K562 (cell line): ENCODE measurements around the gene INO80. TPM values are rescaled to one million over a fixed set of nuclear protein-coding genes. Genes with fewer than 3 reads are reported as not detected.

Experiments used
- ARID4B ChIP-seq: sonication (generic); formaldehyde crosslinking; IDR thresholded peaks from 2 replicates; pipeline ENCODE4 v1.8.0; 2022; ENCODE audit warnings: mild to moderate bottlenecking, missing genetic modification reagents
- L3MBTL2 ChIP-seq: fragments of 450-650 bp; IDR thresholded peaks from 2 replicates; pipeline ENCODE4 v1.6.1; 2016; ENCODE audit warnings: mild to moderate bottlenecking, moderate library complexity
- MBD2 ChIP-seq: sonication (generic); IDR thresholded peaks from 2 replicates; pipeline ENCODE4 v1.6.1; 2016; ENCODE audit warnings: low read depth, borderline replicate concordance
- MTA2 ChIP-seq: fragments of 450-650 bp; IDR thresholded peaks from 2 replicates; pipeline ENCODE4 v1.6.1; 2016; ENCODE audit warnings: low read depth
- NBN ChIP-seq: fragments of 450-650 bp; IDR thresholded peaks from 2 replicates; pipeline ENCODE4 v1.6.1; 2016; ENCODE audit warnings: low read depth, mild to moderate bottlenecking
- NRF1 ChIP-seq, 2 experiments: fragments of 450-650 bp; IDR thresholded peaks in 1 of 2; conservative IDR thresholded peaks in 1 of 2; 2 replicates each; pipeline ENCODE4 v1.6.1; 2014; ENCODE audit warnings: mild to moderate bottlenecking in 2 of 2
- RBM25 ChIP-seq: fragments of 200-400 bp; formaldehyde crosslinking; IDR thresholded peaks from 2 replicates; pipeline ENCODE4 v1.6.1; 2018; ENCODE audit warnings: low read length, low read depth, moderate library complexity; ENCODE audit not compliant: severe bottlenecking
- SMC3 ChIP-seq: conservative IDR thresholded peaks from 2 replicates; pipeline ENCODE4 v1.6.1; 2011; ENCODE audit warnings: low read depth, low read length, improper control_type of control experiment; ENCODE audit not compliant: insufficient read depth
- TEAD1 ChIP-seq, 2 experiments: fragments of 450-650 bp in 1 of 2; sonication (generic) in 1 of 2; formaldehyde crosslinking; IDR thresholded peaks; 2 replicates each; pipeline versions ENCODE4 v1.4.0 to v1.8.0; 2020 to 2022; ENCODE audit warnings: mild to moderate bottlenecking in 2 of 2, missing genetic modification reagents in 1 of 2
- TRIM24 ChIP-seq, 2 experiments: fragments of 450-650 bp; IDR thresholded peaks; 2 replicates each; pipeline ENCODE4 v1.6.1; 2016
- VEZF1 ChIP-seq: fragments of 200-800 bp; sonication (Bioruptor generic); IDR thresholded peaks from 2 replicates; pipeline ENCODE4 v1.6.1; 2017; ENCODE audit warnings: missing genetic modification characterization, missing compliant biosample characterization
- YY1 ChIP-seq, 3 experiments: IDR thresholded peaks; 2 replicates each; pipeline ENCODE4 v1.6.1; 2011; ENCODE audit warnings: low read length in 2 of 3, mild to moderate bottlenecking in 2 of 3, moderate library complexity in 2 of 3, borderline replicate concordance in 1 of 3, control low read depth in 1 of 3, low read depth in 1 of 3; ENCODE audit not compliant: insufficient read depth in 3 of 3, insufficient replicate concordance in 2 of 3, control insufficient read depth in 1 of 3, insufficient read length in 1 of 3; ENCODE audit errors: extremely low read depth in 1 of 3
- polyA plus RNA-seq, 8 experiments: library from polyadenylated mRNA; depleted of rRNA in 4 of 8; stranded (reverse) in 5 of 8; unstranded in 3 of 8; fragments of >200 nt; fragmentation: Nextera tagmentation in 2 of 8; fragmentation: Illumina TruSeq in 1 of 8; extraction: Ambion mirVana in 2 of 8; extraction: Trizol in 1 of 8; gene quantifications; 2 replicates each; pipeline versions ENCODE4 v1.2.1 to v1.2.3, GENCODE V29; 2011 to 2014; ENCODE audit warnings: inconsistent platforms in 1 of 8, missing spikeins in 1 of 8
- total RNA-seq, 7 experiments: library from RNA; depleted of rRNA in 6 of 7; stranded (reverse); fragments of >200 nt in 6 of 7; fragmentation: Illumina TruSeq in 2 of 7; extraction: Trizol in 2 of 7; gene quantifications; 2 replicates each; pipeline versions ENCODE4 v1.2.1 to v1.2.3, GENCODE V29; 2011 to 2021; ENCODE audit warnings: low replicate concordance in 1 of 7
- TF ChIP-seq, protein P1 (sequence below): sonication (generic); formaldehyde crosslinking; IDR thresholded peaks from 2 replicates; pipeline ENCODE4 v1.9.0; 2022; ENCODE audit warnings: mild to moderate bottlenecking, missing genetic modification reagents
- TF ChIP-seq, protein P2 (sequence below): sonication (generic); formaldehyde crosslinking; IDR thresholded peaks from 2 replicates; pipeline ENCODE4 v1.9.0; 2022; ENCODE audit warnings: mild to moderate bottlenecking, missing genetic modification reagents
- TF ChIP-seq, protein P3 (sequence below): fragments of 250-450 bp; sonication (Bioruptor Pico); IDR thresholded peaks from 2 replicates; pipeline ENCODE4 v1.8.0; 2021; ENCODE audit warnings: mild to moderate bottlenecking, moderate library complexity

Gene INO80
- total and polyA plus RNA-seq, 9 of the 15 experiments (the other 6 are each of a cell fraction or from before 2014, with no cell fraction given) = 1.1 to 25.7 (median 19.9) TPM

DNA sequence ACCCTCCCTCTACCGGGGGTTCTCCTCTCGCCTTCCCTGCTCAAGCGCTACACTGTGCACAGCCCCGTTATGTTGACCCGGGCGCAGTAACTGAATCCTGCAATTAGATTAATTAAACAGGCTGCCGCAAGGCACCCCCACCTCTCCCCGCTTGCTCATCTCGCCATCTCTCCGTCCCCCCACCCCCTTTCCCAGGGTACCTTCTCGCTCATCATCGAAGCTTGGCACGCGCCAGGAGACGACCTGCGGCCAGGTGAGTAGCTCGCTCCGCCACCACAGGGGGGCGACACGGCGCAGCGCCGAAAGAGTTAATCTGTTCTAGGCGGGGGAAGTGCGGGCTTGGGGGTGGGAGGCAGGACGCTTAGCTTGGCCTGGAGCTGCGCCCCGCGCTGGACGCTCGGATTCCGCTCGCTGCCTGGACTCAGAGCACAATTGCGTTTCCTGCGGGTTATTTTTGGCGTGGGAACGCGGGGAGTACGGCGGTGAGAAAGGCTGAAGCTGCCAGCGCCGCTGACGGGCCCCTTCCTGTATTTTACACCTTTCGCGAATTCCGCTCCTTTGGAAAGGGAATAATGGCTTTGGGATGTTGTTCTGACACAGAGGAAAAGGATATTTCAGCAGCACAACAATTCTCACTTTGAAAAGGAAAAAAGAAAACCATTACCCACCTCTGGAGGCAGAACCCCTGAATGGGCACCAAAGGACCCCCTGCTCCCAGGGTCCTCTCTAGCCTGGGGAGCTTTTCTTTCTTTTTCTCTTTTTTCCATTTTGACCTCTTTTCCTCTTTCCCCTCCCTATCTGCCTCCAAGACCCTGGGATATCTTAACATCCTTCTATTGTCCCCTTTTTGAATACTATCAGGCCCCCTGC, 185.4 kb downstream of the INO80 start (continued):
- TF ChIP-seq ARID4B (peak; percentile 65; the same call in 1 of the 2 replicates), YY1 (IDR thresholded peaks at IDR 0.05; ENCODE audit: borderline replicate concordance in 1 of 3, control insufficient read depth in 1 of 3, extremely low read depth in 1 of 3, insufficient read depth in 3 of 3, insufficient read length in 1 of 3, insufficient replicate concordance in 2 of 3, low read depth in 1 of 3, low read length in 2 of 3) (peak in 1 of 3 experiments; percentile 8), VEZF1 (CRISPR knock-in tag) (peak; percentile 66), SMC3 (peak; percentile 27; the same call in 1 of the 2 replicates), MBD2 (peak; percentile 45; the same call in 1 of the 2 replicates), L3MBTL2 (peak; percentile 80), MTA2 (peak; percentile 25; the same call in 1 of the 2 replicates), RBM25 (no peak), NRF1 (conservative IDR thresholded peaks at IDR 0.05 in 1 of 2, IDR thresholded peaks at IDR 0.05 in 1 of 2) (0 out of 4 replicates have a peak, but pooled peaks of 1 of the 2 experiments have one; percentile 36), TEAD1 (CRISPR knock-in tag; IDR thresholded peaks at IDR 0.05) (peak in 1 of 2 experiments; percentile 81; a peak in 1 of 4 replicates), TRIM24 (IDR thresholded peaks at IDR 0.05) (peak; percentile 16 to 45; a peak in 2 of 4 replicates), NBN (peak; percentile 80)
- TF ChIP-seq, protein P1, sequence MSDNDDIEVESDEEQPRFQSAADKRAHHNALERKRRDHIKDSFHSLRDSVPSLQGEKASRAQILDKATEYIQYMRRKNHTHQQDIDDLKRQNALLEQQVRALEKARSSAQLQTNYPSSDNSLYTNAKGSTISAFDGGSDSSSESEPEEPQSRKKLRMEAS = peak; percentile 78
- TF ChIP-seq, protein P2, sequence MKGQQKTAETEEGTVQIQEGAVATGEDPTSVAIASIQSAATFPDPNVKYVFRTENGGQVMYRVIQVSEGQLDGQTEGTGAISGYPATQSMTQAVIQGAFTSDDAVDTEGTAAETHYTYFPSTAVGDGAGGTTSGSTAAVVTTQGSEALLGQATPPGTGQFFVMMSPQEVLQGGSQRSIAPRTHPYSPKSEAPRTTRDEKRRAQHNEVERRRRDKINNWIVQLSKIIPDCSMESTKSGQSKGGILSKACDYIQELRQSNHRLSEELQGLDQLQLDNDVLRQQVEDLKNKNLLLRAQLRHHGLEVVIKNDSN = no peak
- TF ChIP-seq, protein P3, sequence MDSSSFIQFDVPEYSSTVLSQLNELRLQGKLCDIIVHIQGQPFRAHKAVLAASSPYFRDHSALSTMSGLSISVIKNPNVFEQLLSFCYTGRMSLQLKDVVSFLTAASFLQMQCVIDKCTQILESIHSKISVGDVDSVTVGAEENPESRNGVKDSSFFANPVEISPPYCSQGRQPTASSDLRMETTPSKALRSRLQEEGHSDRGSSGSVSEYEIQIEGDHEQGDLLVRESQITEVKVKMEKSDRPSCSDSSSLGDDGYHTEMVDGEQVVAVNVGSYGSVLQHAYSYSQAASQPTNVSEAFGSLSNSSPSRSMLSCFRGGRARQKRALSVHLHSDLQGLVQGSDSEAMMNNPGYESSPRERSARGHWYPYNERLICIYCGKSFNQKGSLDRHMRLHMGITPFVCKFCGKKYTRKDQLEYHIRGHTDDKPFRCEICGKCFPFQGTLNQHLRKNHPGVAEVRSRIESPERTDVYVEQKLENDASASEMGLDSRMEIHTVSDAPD (CRISPR knock-in tag) = no peak
